GM21576 (cell line): Measurements from ENCODE around the gene HES1.
A peak's percentile ranks its signal among the peaks of the same experiment; 100 is the strongest.
"Not testable (repeated sequence)": the region's sequence is repeated elsewhere in the genome, so short reads cannot be mapped to it uniquely, and the experiment has no call there.

Source experiments
- ATAC-seq: cut with Tn5 transposase; IDR thresholded peaks from one replicate; pipeline ENCODE4 v1.9.1; 2021; ENCODE audit warnings: mild to moderate bottlenecking, moderate library complexity; ENCODE audit not compliant: unreplicated experiment

HES1 gene, protein sequence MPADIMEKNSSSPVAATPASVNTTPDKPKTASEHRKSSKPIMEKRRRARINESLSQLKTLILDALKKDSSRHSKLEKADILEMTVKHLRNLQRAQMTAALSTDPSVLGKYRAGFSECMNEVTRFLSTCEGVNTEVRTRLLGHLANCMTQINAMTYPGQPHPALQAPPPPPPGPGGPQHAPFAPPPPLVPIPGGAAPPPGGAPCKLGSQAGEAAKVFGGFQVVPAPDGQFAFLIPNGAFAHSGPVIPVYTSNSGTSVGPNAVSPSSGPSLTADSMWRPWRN

DNA sequence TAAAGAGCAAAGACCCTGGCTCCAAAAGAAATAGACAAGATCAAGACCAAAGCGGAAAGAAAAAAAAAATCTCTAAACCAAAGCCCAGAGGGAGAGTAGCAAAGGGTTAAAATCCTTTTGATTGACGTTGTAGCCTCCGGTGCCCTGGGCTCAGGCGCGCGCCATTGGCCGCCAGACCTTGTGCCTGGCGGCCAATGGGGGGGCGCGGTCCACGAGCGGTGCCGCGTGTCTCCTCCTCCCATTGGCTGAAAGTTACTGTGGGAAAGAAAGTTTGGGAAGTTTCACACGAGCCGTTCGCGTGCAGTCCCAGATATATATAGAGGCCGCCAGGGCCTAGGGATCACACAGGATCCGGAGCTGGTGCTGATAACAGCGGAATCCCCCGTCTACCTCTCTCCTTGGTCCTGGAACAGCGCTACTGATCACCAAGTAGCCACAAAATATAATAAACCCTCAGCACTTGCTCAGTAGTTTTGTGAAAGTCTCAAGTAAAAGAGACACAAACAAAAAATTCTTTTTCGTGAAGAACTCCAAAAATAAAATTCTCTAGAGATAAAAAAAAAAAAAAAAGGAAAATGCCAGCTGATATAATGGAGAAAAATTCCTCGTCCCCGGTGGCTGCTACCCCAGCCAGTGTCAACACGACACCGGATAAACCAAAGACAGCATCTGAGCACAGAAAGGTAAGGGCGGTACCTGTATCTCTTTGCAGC, at the start of gene HES1:
HES1 (plus strand) TSS at position 343 of the 713 bp plus-strand sequence; CDS start at position 576, 233 bp downstream.
- no peak for ATAC-seq

DNA sequence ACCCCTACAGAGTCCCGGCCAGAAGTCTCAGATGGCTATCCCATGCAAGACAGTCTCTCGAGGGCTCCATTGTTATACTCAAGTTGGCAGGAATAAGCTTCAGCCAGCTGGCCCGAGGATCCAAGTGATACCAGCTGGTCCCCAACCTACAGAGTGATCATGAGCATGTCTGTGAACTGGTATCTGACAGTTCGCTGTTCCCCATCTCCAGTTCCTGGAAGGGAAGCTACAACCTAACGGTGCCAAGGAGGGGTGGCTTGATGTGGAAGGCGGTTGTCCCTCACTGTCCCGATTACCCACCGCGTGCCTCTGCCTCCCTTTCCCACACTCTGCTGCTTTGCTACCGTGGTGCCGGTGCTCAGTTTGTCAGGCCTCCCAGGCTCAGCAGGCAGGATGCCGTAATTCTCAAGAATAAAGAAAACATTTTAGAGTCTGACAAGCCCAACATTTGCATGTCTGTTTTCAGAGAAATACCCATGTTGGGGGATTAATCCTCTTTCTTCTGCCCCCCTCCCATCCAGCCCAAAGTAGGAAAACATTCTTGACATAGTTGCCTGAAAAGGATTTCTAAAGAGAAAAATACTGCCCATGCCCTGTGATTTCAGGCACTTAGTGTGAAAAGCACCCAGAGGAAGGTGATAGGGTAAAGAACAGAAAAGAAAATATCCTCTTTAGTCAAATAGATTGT, 49.4 kb upstream of the HES1 start:
- ATAC-seq: no peak

DNA sequence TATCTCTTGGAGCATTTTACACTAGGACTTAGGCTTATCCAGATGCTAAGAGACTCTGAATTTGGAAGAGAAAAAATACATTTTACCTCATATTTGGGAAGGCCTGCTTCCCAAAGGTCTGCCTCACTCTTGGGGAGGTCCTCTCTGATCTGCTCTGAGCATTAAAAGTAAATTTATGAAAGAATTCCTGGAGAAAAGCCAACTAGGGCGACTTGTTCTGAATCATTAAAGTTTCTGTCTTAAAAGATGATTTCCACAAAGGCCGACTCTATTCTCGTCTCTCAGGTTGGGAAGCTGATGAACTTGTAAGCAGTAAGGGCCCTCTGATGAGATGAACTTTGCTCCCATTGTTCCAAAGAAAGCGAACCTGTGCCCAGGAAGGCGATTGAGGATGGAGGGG, 48.7 kb upstream of the HES1 start:
- ATAC-seq: no peak

DNA sequence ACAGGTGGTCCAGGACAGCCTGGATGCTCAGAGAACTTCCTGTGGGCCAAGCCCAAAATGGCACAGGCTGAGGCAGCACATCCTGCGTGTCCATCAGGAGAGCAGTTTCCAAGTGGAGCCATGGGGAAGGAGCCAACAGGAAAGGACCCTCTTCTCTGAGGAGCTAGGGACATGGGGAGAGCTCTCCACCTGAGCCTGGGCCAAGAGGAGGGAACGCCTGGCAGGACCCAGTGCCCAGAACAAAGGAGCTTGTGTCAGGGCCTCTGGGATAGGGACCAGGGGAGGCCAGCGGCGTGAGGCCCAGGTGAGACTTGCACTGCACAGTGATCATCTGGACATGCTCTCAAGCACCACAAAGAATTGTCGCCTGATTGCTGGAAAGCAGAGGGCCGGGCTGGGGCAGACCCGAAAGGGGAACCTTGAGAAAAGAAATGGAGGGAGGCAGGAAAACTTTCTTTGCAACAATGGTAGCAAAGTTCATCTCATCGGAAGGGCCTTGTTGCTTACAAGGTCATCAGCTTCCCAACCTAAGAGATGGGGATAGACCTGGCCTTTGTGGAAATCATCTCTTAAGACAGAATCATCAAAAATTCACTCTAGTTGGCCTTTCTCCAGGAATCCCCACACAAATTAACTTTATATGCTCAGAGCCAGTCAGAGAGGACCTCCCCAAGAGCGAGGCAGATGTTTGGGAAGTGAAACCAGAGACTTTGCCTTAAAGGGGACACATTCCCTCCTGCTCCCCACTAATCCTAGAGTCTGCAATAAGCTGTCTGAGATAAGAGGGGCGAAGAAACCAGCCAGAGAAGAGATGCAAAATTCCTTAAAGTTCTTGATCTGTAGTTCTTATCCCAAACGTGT, 47.7 kb upstream of the HES1 start:
- ATAC-seq: no peak

DNA sequence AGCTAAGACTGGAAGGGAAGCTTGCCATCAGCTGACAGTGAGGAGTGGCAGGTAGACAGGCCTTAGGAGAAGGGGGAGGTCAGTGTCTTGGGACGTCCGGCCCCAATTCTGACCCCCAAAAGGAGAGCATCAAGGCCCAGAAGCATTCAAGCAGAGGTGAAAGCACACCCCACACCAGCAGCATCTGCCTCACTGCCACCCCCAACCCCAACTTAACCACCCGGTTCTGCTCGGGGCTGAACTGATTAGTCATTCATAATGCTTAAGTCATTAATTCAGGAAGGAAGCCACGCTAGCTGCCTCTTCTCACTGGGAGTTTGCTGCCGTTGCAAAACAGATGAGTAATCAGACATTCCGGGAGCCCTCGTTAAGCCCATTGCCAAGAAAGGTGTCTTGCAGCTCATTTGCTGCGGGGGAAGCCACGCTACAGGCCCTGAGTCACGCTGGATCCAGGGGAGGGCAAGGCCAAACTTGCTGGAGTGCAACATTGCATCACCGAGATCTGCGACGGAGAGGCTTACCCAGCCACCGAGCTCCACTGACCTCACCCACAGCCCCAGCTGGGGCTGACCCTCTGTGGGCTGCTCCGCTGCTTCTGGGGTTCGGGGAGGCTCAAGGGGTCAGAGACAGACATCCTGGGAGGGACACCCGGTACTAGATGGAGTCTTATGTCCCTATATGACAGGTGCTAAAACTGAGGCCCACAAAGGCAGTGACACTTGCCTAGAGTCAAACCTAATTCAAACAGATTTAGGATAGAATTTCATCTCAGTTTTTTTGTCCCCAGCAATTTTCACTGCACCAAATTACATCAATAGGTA, 46.4 kb upstream of the HES1 start:
- peak; percentile 52 for ATAC-seq

DNA sequence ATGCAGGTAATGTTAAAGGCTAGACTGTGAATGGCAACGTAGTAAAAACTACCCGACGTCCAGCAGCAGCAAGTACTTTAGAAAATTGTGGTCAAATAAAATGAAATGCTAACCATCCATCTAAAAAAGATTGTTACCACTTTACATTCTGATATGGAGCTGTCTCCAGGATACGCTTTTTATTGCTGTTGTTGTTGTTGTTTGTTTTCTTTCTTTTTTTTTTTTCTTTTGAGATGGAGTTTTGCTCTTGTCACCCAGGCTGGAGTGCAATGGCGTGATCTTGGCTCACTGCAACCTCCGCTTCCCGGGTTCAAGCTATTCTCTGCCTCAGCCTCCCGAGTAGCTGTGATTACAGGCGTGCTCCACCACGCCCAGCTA, 45.8 kb upstream of the HES1 start:
- ATAC-seq: not testable (repeated sequence)

DNA sequence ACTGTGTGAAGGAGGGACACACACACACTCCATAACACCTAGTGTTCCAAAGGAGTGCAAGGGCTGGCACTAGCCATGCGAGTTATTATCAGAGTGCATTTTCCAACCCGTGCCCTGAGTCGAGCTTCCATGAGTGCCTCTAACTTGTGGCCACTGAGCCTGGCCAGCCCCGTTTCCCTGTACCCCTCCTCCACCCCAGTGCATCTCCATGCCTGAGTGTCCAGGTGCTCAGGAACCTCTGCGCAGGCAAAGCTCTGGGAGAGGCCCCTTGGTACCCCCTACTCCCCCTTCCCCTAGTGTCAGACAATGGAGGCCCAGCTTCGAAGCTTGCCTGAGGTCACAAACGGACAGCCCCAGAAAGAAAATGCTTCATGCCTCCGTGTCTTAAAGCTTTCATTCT, 45.2 kb upstream of the HES1 start:
- no peak for ATAC-seq

DNA sequence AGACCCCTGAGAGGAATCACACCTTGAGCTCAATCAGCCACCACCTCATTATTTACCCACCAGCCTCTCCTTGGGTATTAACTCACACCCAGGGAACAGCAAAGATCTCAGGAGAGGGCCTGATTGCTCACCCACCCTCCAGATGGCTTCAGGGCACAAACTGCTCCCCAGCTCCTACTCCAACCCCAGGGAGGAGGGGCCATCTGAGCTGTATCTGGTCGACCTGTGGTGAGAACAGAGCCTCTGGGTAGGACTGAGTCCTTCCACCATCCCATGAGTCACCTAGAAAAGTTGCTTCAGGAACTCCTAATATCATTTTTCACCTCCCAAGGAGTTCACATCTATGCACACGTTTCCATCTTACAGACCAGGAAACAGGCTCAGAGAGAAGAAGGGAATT, 44.8 kb upstream of the HES1 start:
- ATAC-seq: no peak

DNA sequence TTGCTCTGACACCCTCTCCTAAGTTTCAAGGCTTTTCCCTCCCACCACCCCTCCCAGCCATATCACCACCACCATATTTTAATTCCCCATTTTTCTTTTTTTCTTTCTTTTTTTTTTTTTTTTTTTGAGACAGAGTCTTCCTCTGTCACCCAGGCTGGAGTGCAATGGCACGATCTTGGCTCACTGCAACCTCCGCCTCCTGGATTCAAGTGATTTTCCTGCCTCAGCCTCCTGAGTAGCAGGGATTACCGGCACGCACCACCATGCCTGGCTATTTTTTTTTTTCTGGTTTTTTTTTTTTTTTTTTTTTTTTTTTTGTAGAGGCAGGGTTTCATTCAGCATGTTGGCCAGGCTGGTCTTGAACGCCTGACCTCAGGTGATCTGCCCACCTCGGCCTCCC, 44.1 kb upstream of the HES1 start:
- not testable (repeated sequence) for ATAC-seq

DNA sequence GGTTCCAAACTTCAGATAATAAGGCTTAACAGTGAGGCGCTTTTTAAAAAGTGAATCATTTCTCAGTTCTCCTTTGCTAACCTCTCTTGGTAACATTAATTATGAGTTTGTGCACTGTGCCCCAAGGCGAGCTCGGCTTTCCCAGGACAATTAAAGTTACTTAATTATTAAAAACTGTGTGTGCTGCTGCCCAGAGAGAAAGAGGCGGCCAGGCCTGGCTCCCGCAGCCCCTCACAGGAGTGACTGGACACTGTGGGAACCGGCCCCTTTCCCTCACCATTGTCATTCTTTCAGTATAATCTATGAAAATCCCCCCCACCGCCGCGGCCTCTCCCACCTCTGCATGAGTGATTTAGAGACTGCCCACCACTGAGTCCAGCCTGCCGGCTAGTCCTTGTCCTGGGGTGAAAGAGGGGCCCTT, 43.1 kb upstream of the HES1 start:
- no peak for ATAC-seq

DNA sequence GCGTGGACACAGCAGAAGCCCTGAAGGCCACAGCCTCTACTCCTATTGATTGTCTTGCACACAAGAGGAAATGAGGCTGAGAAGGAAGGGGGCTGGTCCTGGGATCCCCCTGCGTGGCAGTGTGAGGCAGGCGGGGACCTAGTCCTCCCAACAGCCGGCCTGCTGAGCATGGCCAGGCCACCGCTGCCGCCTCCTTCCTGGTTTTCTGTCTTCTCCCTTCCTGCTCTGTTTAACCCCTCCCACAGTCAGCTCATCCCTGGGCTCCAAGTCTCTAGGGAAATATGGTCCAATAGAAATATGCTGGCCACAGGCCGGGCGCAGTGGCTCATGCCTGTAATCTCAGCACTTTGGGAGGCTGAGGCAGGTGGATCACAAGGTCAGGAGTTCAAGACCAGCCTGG, 42.1 kb upstream of the HES1 start:
- no peak for ATAC-seq

DNA sequence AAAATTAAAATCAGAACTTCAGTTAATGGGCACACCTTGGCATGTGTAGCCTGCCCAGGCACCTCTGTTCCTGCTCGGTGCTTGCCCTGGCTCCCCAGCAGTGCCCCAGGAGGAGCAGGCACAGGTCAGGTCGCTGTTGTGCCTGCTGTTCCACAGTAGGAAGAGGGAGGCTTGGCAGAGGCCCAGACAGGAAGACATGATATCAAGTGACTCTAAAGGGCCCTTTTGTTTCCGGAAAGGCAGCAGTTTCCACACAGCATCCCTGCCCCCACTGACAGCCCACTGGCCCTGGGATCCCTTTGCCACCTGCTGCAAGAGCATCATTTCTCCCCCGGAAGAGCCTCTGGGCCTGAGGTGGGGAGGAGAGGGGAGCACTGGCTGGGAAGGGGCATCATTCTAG, 40.5 kb upstream of the HES1 start:
- ATAC-seq: no peak

DNA sequence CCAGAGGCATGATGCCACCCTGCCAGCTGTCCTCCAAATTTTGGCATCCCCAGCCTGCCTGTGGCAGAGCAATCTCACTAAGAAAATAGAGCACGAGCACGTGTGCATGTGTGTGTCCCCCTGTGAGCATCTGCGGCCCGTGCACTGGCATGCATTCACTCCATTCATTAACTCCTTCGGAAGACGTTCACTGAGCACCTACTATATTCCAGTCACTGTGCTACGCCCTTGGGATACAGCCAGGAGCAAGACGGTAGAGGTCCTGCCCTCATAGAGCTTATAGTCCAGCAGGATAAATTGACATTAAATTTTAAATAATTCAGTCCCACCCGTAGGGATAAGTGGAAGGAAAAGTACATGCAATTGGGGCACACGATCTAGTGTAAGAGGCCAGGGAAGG, 40.0 kb upstream of the HES1 start:
- ATAC-seq: no peak

DNA sequence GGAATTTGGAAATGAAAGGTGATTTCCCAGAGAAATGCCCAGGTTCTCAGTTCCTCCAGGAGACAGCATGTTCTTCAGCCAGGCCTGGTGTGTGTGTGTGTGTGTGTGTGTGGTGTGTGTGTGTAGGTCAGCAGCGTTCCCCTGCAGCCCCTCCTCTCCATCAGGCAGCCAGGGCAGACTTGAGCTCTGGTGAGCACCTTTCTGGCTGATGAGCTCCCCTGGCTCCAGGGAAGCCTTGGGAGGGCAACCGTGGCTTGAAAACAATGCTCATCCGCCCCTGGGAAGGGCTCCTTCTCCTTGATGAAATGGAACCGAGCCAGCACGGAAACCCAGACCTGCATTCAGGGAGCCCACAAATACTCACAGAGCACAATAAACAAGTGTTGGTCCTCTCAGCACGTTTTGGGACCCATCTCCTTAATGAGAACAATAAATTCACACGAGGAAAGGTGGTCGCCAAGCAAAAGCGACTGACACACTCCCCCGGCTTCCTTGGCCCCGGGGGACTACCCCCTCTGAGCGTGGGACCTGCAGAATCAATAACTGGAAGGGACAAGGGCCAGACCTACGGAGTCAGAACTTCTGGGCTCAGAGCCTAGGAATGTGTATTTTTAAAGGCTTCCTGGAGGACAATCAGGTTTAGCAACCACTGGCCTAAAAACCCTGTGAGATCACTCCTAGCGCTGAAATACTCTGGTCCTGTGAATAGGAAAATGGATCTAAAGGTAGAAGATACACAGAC, 38.6 kb upstream of the HES1 start:
- no peak for ATAC-seq

DNA sequence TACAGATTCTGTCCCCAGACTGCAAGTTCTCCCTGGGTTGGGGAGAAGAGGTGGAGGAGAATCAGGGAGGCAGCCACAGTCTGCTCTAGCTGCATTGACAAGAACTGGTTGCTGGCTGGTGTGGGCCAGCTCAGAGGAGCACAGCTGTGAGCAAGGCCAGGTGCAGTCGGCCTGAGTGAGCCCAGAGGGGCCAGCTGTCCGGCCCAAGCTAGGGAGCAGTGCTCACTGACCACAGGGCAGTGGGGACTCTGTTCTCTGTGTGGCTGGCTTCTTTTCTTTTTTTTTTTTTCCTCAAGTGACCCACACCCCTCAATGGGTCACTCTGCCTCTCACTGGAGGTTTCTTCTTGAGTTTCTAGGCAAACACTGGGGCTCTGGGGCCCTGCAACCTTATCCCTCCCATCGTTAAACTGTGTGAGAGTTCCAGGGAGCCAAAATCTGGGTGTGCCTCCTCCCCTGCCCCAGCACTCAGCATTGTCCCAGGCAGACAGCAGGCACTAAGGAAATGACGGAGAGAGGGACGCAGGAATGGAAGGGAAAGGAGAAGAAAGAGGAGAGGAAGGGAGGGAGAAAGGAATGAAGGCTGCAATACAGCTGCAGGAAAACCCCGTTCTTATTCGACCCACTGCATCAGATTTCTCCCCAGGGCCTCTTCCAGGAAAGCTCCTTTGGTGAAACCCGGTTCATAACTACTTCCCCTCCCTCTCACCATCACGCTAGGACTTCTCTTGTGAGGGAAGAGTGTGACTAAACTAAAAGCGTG, 37.7 kb upstream of the HES1 start:
- ATAC-seq: no peak

DNA sequence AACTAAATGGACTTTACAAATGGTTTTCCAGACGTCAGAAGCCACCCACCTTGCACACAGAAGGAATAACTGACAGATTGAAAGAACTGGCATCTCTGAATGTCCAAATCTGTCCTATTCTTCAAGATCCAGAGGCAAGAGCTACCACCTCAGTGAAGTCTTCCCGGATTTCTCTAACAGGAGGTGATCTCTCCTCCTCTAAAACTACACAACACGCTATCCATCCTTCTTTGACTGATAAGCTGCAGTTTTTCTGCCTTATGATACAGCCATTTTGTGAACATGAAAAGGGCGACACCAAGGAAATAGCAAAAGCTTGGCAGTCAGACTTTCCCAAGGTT, 37.1 kb upstream of the HES1 start:
- ATAC-seq: no peak

DNA sequence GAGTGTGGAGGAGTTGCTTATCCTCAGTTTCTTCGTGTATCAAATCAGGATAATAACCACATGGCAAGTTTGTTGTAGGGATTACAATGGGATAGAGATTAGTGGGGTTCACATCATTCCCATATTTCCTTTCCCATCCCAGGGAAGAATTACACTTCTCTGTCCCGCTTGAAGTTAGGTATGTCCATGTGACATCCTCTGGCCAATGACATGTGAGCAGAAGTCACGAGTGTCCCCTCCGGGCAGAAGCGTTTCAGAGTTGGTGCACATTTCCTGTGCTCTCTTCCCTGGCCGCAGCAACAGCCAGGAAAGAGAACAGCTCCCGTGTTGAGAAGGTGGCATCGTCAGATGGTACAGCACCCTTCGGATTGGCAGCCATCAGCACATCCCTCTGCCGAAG, 36.7 kb upstream of the HES1 start:
- no peak for ATAC-seq

DNA sequence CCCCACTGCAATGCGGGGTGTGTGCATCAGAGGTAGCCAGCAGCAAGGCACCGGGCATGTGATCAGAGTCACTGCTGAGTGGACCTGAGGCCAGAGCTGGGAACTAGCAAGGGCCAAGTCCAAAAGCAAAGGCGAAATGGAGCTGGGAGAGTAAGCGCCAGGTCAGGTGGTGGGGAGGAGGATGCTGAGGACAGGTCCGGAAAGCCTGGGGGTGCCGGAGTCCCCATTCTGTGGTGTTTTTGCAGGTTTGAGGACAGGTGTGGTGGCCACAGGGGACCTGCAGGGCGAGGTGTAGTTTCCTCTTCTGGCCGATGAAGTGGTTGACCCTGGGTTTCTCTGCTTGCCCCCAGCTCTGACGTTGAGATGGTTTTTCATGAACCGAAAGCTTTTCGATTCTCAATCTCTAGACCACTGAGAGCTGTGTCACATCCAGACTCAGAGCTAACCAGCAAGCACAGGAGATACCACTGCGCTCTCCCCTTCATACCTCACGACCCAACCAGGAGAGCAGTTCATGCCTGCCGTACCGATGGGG, 35.0 kb upstream of the HES1 start:
- peak; percentile 65 for ATAC-seq
